Endothelial cell of umbilical vein (primary cell): ENCODE measurements around the gene FANCI. TPM values are rescaled to one million over a fixed set of nuclear protein-coding genes. Genes with fewer than 3 reads are reported as not detected.

Source experiments
- BruUV-seq: library from RNA; stranded (reverse); fragments of 400-500 nt; replicated peaks from 2 replicates; lab custom pipeline; 2021; lab: Mats Ljungman, UMichigan
- CTCF ChIA-PET: fragments of 300-600, 350-600 bp; sonication (Branson Sonifier 250); formaldehyde crosslinking; loops from one replicate; lab custom pipeline; 2021; ENCODE audit warnings: antibody characterized with exemption, inconsistent platforms; lab: Charles Lee
- POLR2A ChIA-PET: fragments of 300-600, 350-600 bp; sonication (Branson Sonifier 250); formaldehyde crosslinking; loops from one replicate; lab custom pipeline; 2021; ENCODE audit warnings: antibody characterized with exemption, inconsistent platforms; lab: Charles Lee
- DNase-seq: peaks from one replicate; pipeline ENCODE4 v3.0.0-alpha.2; 2011; ENCODE audit warnings: low read depth, low spot score
- FAIRE-seq: peaks from 2 replicates; lab custom pipeline; 2011; peaks lifted over from hg19 to GRCh38; lab: Jason Lieb, UNC
- H2AFZ ChIP-seq: 2 replicates; pipeline ENCODE4 v1.6.0; 2012; ENCODE audit warnings: low read depth, low read length, control low read depth, inconsistent platforms
- H3K27ac ChIP-seq: 2 replicates; pipeline ENCODE4 v1.5.1; 2011; ENCODE audit warnings: low read depth, mild to moderate bottlenecking, control low read depth, low read length, moderate library complexity; ENCODE audit not compliant: insufficient read depth
- H3K27me3 ChIP-seq, 2 experiments: 2 replicates each; pipeline versions ENCODE4 v1.6.0 to v1.6.1; 2011; ENCODE audit warnings: low read length in 2 of 2, mixed read lengths in 1 of 2; ENCODE audit not compliant: control insufficient read depth in 2 of 2, insufficient read depth in 2 of 2
- H3K36me3 ChIP-seq, 2 experiments: 2 replicates in 1 of 2; 3 replicates in 1 of 2; pipeline ENCODE4 v1.5.1; 2011; ENCODE audit warnings: low read length in 2 of 2, mild to moderate bottlenecking in 1 of 2, moderate library complexity in 1 of 2; ENCODE audit not compliant: control insufficient read depth in 2 of 2, insufficient read depth in 2 of 2; ENCODE audit errors: extremely low read depth in 1 of 2
- H3K4me1 ChIP-seq: 3 replicates; pipeline ENCODE4 v1.5.1; 2011; ENCODE audit warnings: mild to moderate bottlenecking, low read length; ENCODE audit not compliant: control insufficient read depth, insufficient read depth; ENCODE audit errors: extremely low read depth
- H3K4me2 ChIP-seq: 2 replicates; pipeline ENCODE4 v1.6.1; 2011; ENCODE audit warnings: low read length, control low read depth, mixed read lengths; ENCODE audit not compliant: insufficient read depth
- H3K4me3 ChIP-seq, 3 experiments: fragments of 200-600 bp in 1 of 3; sonication (generic), shearing (Covaris generic) in 1 of 3; replicated peaks in 1 of 3; 2 replicates each; pipeline ENCODE4 v1.5.1; 2011 to 2016; ENCODE audit warnings: control low read depth in 3 of 3, low read length in 3 of 3, mild to moderate bottlenecking in 2 of 3, inconsistent platforms in 1 of 3, low read depth in 1 of 3, moderate library complexity in 1 of 3; ENCODE audit not compliant: insufficient read depth in 1 of 3
- H3K79me2 ChIP-seq: 2 replicates; pipeline ENCODE4 v1.6.0; 2012; ENCODE audit warnings: low read length, inconsistent platforms; ENCODE audit not compliant: control insufficient read depth, insufficient read depth
- H3K9ac ChIP-seq: replicated peaks from 2 replicates; pipeline ENCODE3; 2011; ENCODE audit warnings: low read length, control low read depth; ENCODE audit not compliant: insufficient read depth; ENCODE audit errors: extremely low read depth
- H3K9me1 ChIP-seq: replicated peaks from 3 replicates; pipeline ENCODE4 v1.6.0; 2011; ENCODE audit warnings: mild to moderate bottlenecking, low read length; ENCODE audit not compliant: control insufficient read depth, insufficient read depth; ENCODE audit errors: extremely low read depth
- H3K9me3 ChIP-seq: replicated peaks from 2 replicates; pipeline ENCODE4 v1.5.1; 2012; ENCODE audit warnings: low read length, inconsistent platforms; ENCODE audit not compliant: control insufficient read depth, insufficient read depth
- H4K20me1 ChIP-seq: replicated peaks from 2 replicates; pipeline ENCODE3; 2011; ENCODE audit warnings: mild to moderate bottlenecking, low read length; ENCODE audit not compliant: control insufficient read depth, insufficient read depth; ENCODE audit errors: extremely low read depth
- CTCF ChIP-seq, 2 donors: IDR thresholded peaks; 1 replicate in 1 of 2; 2 replicates in 1 of 2; pipeline ENCODE4 v1.5.1; 2011; ENCODE audit warnings: low read length in 2 of 2, mild to moderate bottlenecking in 2 of 2, moderate library complexity in 2 of 2, control low read depth in 1 of 2, inconsistent platforms in 1 of 2, low read depth in 1 of 2; ENCODE audit not compliant: insufficient read depth in 1 of 2; ENCODE audit errors: extremely low read depth in 1 of 2
- EZH2 ChIP-seq: IDR thresholded peaks from 2 replicates; pipeline ENCODE4 v1.6.1; 2012; ENCODE audit warnings: borderline replicate concordance, low read depth, mild to moderate bottlenecking, moderate library complexity, low read length, inconsistent platforms; ENCODE audit not compliant: severe bottlenecking
- FOS ChIP-seq: IDR thresholded peaks from 2 replicates; pipeline ENCODE4 v1.6.1; 2011; ENCODE audit warnings: mild to moderate bottlenecking, low read length, moderate library complexity, borderline replicate concordance; ENCODE audit not compliant: insufficient read depth
- GATA2 ChIP-seq: IDR thresholded peaks from 2 replicates; pipeline ENCODE4 v1.7.0; 2011; ENCODE audit warnings: low read depth, mild to moderate bottlenecking, moderate library complexity, mixed read lengths, low read length; ENCODE audit not compliant: insufficient read length, insufficient read depth
- JUN ChIP-seq: IDR thresholded peaks from 2 replicates; pipeline ENCODE4 v1.6.1; 2011; ENCODE audit warnings: borderline replicate concordance, low read depth; ENCODE audit not compliant: insufficient read length, insufficient read depth
- MAX ChIP-seq: IDR thresholded peaks from 2 replicates; pipeline ENCODE4 v1.6.1; 2011; ENCODE audit not compliant: insufficient read depth, insufficient read length
- MYC ChIP-seq: IDR thresholded peaks from one replicate; pipeline ENCODE4 v1.6.1; 2011; ENCODE audit warnings: mild to moderate bottlenecking, low read depth, low read length
- POLR2A ChIP-seq: IDR thresholded peaks from 2 replicates; pipeline ENCODE4 v1.6.1; 2012; ENCODE audit warnings: low read depth, mild to moderate bottlenecking, control low read depth, low read length
- POLR2AphosphoS5 ChIP-seq: IDR thresholded peaks from 2 replicates; pipeline ENCODE4 v1.6.1; 2012; ENCODE audit warnings: low read depth, mild to moderate bottlenecking, control low read depth, low read length, moderate library complexity; ENCODE audit not compliant: insufficient read depth
- dilution Hi-C: fragments of 300-500 bp; cut with MboI; formaldehyde crosslinking; loops from one replicate; pipeline ENCODE4 v1.15.0; 2019; ENCODE audit warnings: low sequenced_read_pairs; ENCODE audit not compliant: extremely low pct_ligation_motif_present
- intact Hi-C: fragments of 100-400 bp; cut with micrococcal nuclease; formaldehyde crosslinking; loops from one replicate; pipeline ENCODE4 v1.10.0; 2022
- polyA plus RNA-seq, 4 experiments: library from polyadenylated mRNA; depleted of rRNA in 3 of 4; stranded (reverse) in 3 of 4; unstranded in 1 of 4; fragments of >200 nt; gene quantifications; 2 replicates each; pipeline versions ENCODE4 v1.2.1 to v1.2.3, GENCODE V29; 2011 to 2012; ENCODE audit warnings: missing spikeins in 1 of 4
- total RNA-seq: library from RNA; stranded (reverse); gene quantifications from 2 replicates; pipeline ENCODE4 v1.2.3, GENCODE V29; 2021

The FANCI gene
- total and polyA plus RNA-seq, 2 donors (not counting 3 experiments of a cell fraction or from before 2014, with no cell fraction given), result 10.8 to 74.7 TPM

GRCh38 chr15:89345248-89345647 lies 101.5 kb downstream of the FANCI start:
- no peak overlapping the region for H3K9ac ChIP-seq
- no peaks in the 10 kb centered on the region for H3K9me1 ChIP-seq
- FAIRE-seq (no peak), DNase-seq (no peak)
- no peak overlapping the region for H3K4me3 ChIP-seq
- peaks cover 6 to 7% of the 10 kb centered on the region in 2 experiments for H3K27me3 ChIP-seq
- ChIA-PET CTCF (interaction anchor here (8.0 kb wide), 1 partner anchor 12 kb away, joined by 62 read pairs; no protein-coding TSS in a partner anchor), POLR2A (no interaction called here)
- no peaks in the 10 kb centered on the region for H4K20me1 ChIP-seq
- H2AFZ ChIP-seq, result no peak overlapping the region
- no peaks in the 10 kb centered on the region for H3K79me2 ChIP-seq
- no TSS peak for BruUV-seq
- no peaks in the 10 kb centered on the region for H3K9me3 ChIP-seq
- H3K36me3 ChIP-seq, result no peaks in the 10 kb centered on the region
- no peak overlapping the region for H3K4me2 ChIP-seq
- dilution Hi-C loops, result no loop called here
- H3K27ac ChIP-seq, result no peak overlapping the region
- intact Hi-C loops, result no loop called here
- H3K4me1 ChIP-seq, result no peaks in the 10 kb centered on the region
- TF ChIP-seq JUN (no peak), GATA2 (no peak), MYC (no peak), EZH2 (no peak), POLR2A (no peak), MAX (no peak), FOS (no peak), POLR2AphosphoS5 (no peak), CTCF (IDR thresholded peaks at IDR 0.05; ENCODE audit: extremely low read depth in 1 of 2, insufficient read depth in 1 of 2, low read depth in 1 of 2, low read length in 2 of 2) (no peak)
